Tibial nerve (tissue), 3 donors: ENCODE data around the gene GSK3B.

ENCODE experiments used
- POLR2A ChIP-seq, 2 donors: fragments of 450-650 bp; IDR thresholded peaks; one replicate each; pipeline ENCODE4 v1.6.1; 2017; ENCODE audit warnings: antibody characterized with exemption in 2 of 2, mild to moderate bottlenecking in 2 of 2, moderate library complexity in 2 of 2
- TF ChIP-seq, protein P1 (sequence below), 5 experiments: fragments of 200-600 bp in 3 of 5; fragments of 450-650 bp in 2 of 5; sonication (generic) in 3 of 5; IDR thresholded peaks; one replicate each; pipeline ENCODE4 v1.5.1; 2016 to 2019; ENCODE audit warnings: antibody characterized with exemption in 5 of 5, mild to moderate bottlenecking in 3 of 5, moderate library complexity in 2 of 5

DNA sequence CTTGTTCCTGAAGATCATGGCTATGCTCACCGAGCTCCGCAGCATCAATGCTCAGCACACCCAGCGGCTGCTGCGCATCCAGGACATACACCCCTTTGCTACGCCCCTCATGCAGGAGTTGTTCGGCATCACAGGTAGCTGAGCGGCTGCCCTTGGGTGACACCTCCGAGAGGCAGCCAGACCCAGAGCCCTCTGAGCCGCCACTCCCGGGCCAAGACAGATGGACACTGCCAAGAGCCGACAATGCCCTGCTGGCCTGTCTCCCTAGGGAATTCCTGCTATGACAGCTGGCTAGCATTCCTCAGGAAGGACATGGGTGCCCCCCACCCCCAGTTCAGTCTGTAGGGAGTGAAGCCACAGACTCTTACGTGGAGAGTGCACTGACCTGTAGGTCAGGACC, 277.2 kb downstream of the GSK3B start:
- TF ChIP-seq, protein P1, sequence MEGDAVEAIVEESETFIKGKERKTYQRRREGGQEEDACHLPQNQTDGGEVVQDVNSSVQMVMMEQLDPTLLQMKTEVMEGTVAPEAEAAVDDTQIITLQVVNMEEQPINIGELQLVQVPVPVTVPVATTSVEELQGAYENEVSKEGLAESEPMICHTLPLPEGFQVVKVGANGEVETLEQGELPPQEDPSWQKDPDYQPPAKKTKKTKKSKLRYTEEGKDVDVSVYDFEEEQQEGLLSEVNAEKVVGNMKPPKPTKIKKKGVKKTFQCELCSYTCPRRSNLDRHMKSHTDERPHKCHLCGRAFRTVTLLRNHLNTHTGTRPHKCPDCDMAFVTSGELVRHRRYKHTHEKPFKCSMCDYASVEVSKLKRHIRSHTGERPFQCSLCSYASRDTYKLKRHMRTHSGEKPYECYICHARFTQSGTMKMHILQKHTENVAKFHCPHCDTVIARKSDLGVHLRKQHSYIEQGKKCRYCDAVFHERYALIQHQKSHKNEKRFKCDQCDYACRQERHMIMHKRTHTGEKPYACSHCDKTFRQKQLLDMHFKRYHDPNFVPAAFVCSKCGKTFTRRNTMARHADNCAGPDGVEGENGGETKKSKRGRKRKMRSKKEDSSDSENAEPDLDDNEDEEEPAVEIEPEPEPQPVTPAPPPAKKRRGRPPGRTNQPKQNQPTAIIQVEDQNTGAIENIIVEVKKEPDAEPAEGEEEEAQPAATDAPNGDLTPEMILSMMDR (IDR thresholded peaks at IDR 0.05): no peak
- no peak for TF ChIP-seq POLR2A (IDR thresholded peaks at IDR 0.05)
